ENCODE results near the gene HDGF. TPM values are rescaled to one million over a fixed set of nuclear protein-coding genes. Genes with fewer than 3 reads are reported as not detected.

Gene HDGF
- total RNA-seq, 1 donor: 177 TPM

GRCh38 chr1:156733989-156734584 is 17.4 kb downstream of the HDGF start:
- peaks cover 6% of the 10 kb centered on the region for H3K4me1 ChIP-seq (ENCODE audit: insufficient read depth, low read length)
- no peak overlapping the region for H2AFZ ChIP-seq (ENCODE audit: low read length)
- peaks cover 32% of the 10 kb centered on the region for H3K36me3 ChIP-seq (ENCODE audit: insufficient read depth, low read length)
- DNase-seq (ENCODE audit: insufficient read length, low spot score, missing footprints): no peak
- no peak overlapping the region for H3K4me3 ChIP-seq (ENCODE audit: insufficient read depth, low read length)
- H3K4me2 ChIP-seq (ENCODE audit: insufficient read depth, low read length): no peak overlapping the region
- H3K27ac ChIP-seq (ENCODE audit: low read depth, low read length): no peak overlapping the region
- H4K20me1 ChIP-seq (ENCODE audit: insufficient read depth, low read length): no peaks in the 10 kb centered on the region
- no peaks in the 10 kb centered on the region for H3K9me3 ChIP-seq (ENCODE audit: low read depth, low read length)
- H3K27me3 ChIP-seq (ENCODE audit: insufficient read depth, low read length): no peaks in the 10 kb centered on the region
- peaks cover 14% of the 10 kb centered on the region for H3K79me2 ChIP-seq (ENCODE audit: insufficient read depth, low read length)
- no peak for TF ChIP-seq CTCF (IDR thresholded peaks at IDR 0.05; ENCODE audit: extremely low read depth, low read depth, low read length)

- Histone ChIP-seq H3K4me1 (ENCODE audit: insufficient read depth, low read length) (peaks cover 38% of the 10 kb centered on the region), H3K79me2 (ENCODE audit: insufficient read depth, low read length) (peaks cover 57% of the 10 kb centered on the region), H2AFZ (ENCODE audit: low read length) (peak within 1 kb of the TSS; percentile 92), H3K36me3 (ENCODE audit: insufficient read depth, low read length) (peaks cover 24% of the 10 kb centered on the region), H3K9me3 (ENCODE audit: low read depth, low read length) (no peaks in the 10 kb centered on the region), H4K20me1 (ENCODE audit: insufficient read depth, low read length) (peaks cover 37% of the 10 kb centered on the region), H3K27me3 (ENCODE audit: insufficient read depth, low read length) (no peaks in the 10 kb centered on the region), H3K27ac (ENCODE audit: low read depth, low read length) (peak within 1 kb of the TSS; percentile 100), H3K4me2 (ENCODE audit: insufficient read depth, low read length) (peak within 1 kb of the TSS; percentile 98), H3K4me3 (ENCODE audit: insufficient read depth, low read length) (peak within 1 kb of the TSS; percentile 82)
- no peak for TF ChIP-seq CTCF (IDR thresholded peaks at IDR 0.05; ENCODE audit: extremely low read depth, low read depth, low read length)
- DNase-seq (ENCODE audit: insufficient read length, low spot score, missing footprints): peak; percentile 98
These were observed 22.6 kb downstream of the HDGF start, which contains the start of gene ISG20L2 for GRCh38 chr1:156728599-156729462. ISG20L2 (minus strand) TSS chr1:156728766; CDS start chr1:156727652, 1,114 bp downstream.

- peaks cover 64% of the 10 kb centered on the region for H3K79me2 ChIP-seq (ENCODE audit: insufficient read depth, low read length)
- H2AFZ ChIP-seq (ENCODE audit: low read length): peak within 1 kb of the TSS; percentile 92
- no peak for TF ChIP-seq CTCF (IDR thresholded peaks at IDR 0.05; ENCODE audit: extremely low read depth, low read depth, low read length)
- H4K20me1 ChIP-seq (ENCODE audit: insufficient read depth, low read length): peaks cover 44% of the 10 kb centered on the region
- peak within 1 kb of the TSS; percentile 98 for H3K4me2 ChIP-seq (ENCODE audit: insufficient read depth, low read length)
- peak within 1 kb of the TSS; percentile 82 for H3K4me3 ChIP-seq (ENCODE audit: insufficient read depth, low read length)
- H3K27me3 ChIP-seq (ENCODE audit: insufficient read depth, low read length): no peaks in the 10 kb centered on the region
- peaks cover 38% of the 10 kb centered on the region for H3K4me1 ChIP-seq (ENCODE audit: insufficient read depth, low read length)
- peak; percentile 97 for DNase-seq (ENCODE audit: insufficient read length, low spot score, missing footprints)
- peaks cover 25% of the 10 kb centered on the region for H3K36me3 ChIP-seq (ENCODE audit: insufficient read depth, low read length)
- H3K9me3 ChIP-seq (ENCODE audit: low read depth, low read length): no peaks in the 10 kb centered on the region
- peak within 1 kb of the TSS; percentile 100 for H3K27ac ChIP-seq (ENCODE audit: low read depth, low read length)
These were observed 23.4 kb downstream of the HDGF start, which contains the start of gene METTL25B for GRCh38 chr1:156727926-156728598. METTL25B (plus strand) TSS chr1:156728469; CDS start chr1:156729105, 636 bp downstream.

Data from osteoblast (primary cell).